Stimulated activated CD4-positive, alpha-beta T cell treated with anti-CD3 and anti-CD28 coated beads, Interleukin-15, amount 100 ng/mL, for 24 hours (primary cell): Measurements from ENCODE around the gene SHISA7.
"Not testable (repeated sequence)": the region's sequence is repeated elsewhere in the genome, so short reads cannot be mapped to it uniquely, and the experiment has no call there.

Experiments
- DNase-seq: peaks from one replicate; pipeline ENCODE4 v3.0.0-alpha.2; 2020

The SHISA7 gene

GRCh38 chr19:55462722-55463121 is 19.6 kb upstream of the SHISA7 start:
- no peak for DNase-seq

GRCh38 chr19:55461974-55462626 is 19.0 kb upstream of the SHISA7 start:
- DNase-seq: no peak

- DNase-seq: peak; percentile 100
Measured at GRCh38 chr19:55461259-55461973, 18.3 kb upstream of the SHISA7 start, which contains the start of gene ISOC2. Gene ISOC2, minus strand, starts transcription at chr19:55461642. Its CDS starts 5,156 bp downstream, at chr19:55456486.

GRCh38 chr19:55460670-55461258 is 17.7 kb upstream of the SHISA7 start:
- peak; percentile 68 for DNase-seq

GRCh38 chr19:55459950-55460657 is 17.0 kb upstream of the SHISA7 start:
- DNase-seq: no peak

GRCh38 chr19:55459551-55459949 is 16.4 kb upstream of the SHISA7 start:
- DNase-seq: no peak

GRCh38 chr19:55457683-55458457 is 14.8 kb upstream of the SHISA7 start:
- no peak for DNase-seq

- no peak for DNase-seq
Measured at GRCh38 chr19:55456347-55456746, 13.2 kb upstream of the SHISA7 start.

- no peak for DNase-seq
Measured at GRCh38 chr19:55455576-55456235, 12.6 kb upstream of the SHISA7 start.

GRCh38 chr19:55454787-55455243 is 11.7 kb upstream of the SHISA7 start:
- DNase-seq: peak; percentile 65

GRCh38 chr19:55453511-55454260 is 10.6 kb upstream of the SHISA7 start:
- DNase-seq: no peak

- peak; percentile 63 for DNase-seq
Measured at GRCh38 chr19:55452749-55453346, 9.7 kb upstream of the SHISA7 start.

- DNase-seq: peak; percentile 28
Measured at GRCh38 chr19:55451965-55452748, 9.1 kb upstream of the SHISA7 start.

- peak; percentile 34 for DNase-seq
Measured at GRCh38 chr19:55451163-55451964, 8.3 kb upstream of the SHISA7 start.

GRCh38 chr19:55449469-55449868 is 6.4 kb upstream of the SHISA7 start:
- no peak for DNase-seq

GRCh38 chr19:55448175-55448490 is 5.0 kb upstream of the SHISA7 start:
- not testable (repeated sequence) for DNase-seq

GRCh38 chr19:55447421-55448174 is 4.5 kb upstream of the SHISA7 start:
- no peak for DNase-seq

GRCh38 chr19:55446060-55446459 is 3.0 kb upstream of the SHISA7 start:
- DNase-seq: no peak
